CD1c-positive myeloid dendritic cell (primary cell): ENCODE measurements around the gene C1orf50.
A peak's percentile ranks its signal among the peaks of the same experiment; 100 is the strongest.
"Not testable (repeated sequence)": the region's sequence is repeated elsewhere in the genome, so short reads cannot be mapped to it uniquely, and the experiment has no call there.

ENCODE experiments used
- DNase-seq: peaks from one replicate; pipeline ENCODE4 v3.0.0-alpha.2; 2016; ENCODE audit errors: extremely low spot score

The C1orf50 gene

GRCh38 chr1:42739753-42740700 lies 27.0 kb upstream of the C1orf50 start, which contains the start of gene CLDN19:
Gene CLDN19, minus strand, starts transcription at chr1:42740236. Its CDS starts 173 bp downstream, at chr1:42740063.
- DNase-seq, result no peak

DNA sequence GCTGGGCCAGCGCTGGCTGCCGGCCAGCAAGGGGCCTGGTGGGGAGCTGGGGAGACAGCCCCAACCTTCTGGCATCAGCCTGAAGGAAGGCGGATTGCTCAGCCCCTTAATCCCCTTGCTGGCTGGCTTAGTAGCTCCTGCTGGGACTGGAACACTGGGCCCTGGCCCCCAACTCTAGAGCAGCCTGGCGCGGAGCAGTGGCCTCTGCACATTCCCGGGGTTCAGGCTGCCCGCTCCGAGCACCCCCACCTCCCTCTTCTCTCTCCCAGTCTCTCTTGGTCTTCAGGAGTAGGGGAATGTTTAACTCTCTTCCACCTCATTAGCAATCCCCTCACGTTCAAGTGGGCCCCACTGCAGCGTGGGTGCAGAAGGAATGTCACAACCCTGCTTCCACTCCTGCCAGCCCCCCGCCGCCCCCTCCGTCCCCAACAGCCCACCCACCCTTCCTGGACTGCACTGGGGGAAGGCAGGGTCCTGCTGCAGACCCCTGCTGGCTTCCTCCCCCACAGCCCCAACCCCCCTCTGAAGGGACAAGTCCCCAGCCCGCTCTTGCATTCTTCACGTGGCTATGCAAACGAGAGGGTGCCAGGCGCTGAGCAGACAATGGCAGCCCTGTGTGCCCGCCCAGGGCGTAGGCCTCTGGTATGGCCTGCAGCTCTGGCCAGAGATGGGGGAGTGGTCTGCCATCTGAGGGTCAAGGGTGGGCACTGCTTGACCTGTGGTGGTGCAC lies 26.0 kb upstream of the C1orf50 start:
- DNase-seq, result no peak

DNA sequence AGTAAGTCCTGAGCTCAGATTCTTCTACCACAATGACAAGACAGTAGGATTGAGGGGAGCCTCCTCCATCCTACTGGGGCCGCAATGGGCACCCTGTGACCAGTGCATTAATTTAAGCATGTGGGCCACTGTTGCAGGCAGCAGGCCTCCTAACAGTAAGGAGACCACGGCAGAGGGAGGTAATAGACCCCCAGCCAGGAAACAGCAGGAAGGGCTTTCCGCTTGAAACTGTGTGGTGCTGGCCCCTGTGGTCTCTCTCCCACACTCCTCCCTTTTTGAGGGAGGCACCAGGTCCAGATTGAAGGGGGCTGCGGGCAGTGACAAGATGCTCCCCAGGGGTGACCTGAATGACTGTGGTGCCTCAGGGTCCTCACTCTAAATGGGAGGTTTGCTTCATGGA lies 25.3 kb upstream of the C1orf50 start:
- no peak for DNase-seq

- DNase-seq, result no peak
Observed at GRCh38 chr1:42742141-42742540, 24.9 kb upstream of the C1orf50 start.

DNA sequence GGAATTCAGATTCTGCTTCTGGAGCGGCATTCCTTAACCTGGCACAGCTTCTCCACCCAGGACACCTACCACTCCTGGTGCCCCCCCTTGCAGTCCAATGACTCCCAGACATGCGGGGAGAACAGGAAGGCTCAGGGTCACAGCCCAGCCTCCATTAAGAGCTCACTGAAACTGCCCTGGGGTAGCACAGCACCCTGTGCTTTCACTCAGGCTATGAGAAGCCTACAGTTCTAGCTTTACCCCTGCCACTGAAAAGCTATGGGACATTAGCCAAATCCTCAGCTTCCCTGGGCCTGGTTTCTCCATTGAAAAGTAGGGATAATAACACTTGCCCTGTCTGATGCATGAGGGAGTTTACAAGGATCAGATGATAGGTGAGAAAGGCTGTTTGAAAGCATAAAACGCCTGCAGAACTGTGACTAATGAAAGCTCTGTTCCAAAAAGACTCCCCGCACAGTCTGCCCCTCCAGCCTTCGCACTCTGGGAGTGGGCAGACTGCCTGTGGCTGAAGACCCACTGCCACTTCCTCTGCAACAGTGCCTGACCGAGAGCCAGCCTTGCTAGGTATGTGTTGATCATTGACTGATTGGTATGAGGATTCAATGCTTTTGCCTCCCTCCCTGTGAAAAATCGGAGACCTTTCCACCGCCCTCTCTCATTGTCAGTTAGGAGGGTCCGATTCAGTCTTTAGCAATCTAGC lies 24.3 kb upstream of the C1orf50 start:
- DNase-seq, result no peak

GRCh38 chr1:42743317-42744147 lies 23.5 kb upstream of the C1orf50 start:
- DNase-seq, result no peak

DNA sequence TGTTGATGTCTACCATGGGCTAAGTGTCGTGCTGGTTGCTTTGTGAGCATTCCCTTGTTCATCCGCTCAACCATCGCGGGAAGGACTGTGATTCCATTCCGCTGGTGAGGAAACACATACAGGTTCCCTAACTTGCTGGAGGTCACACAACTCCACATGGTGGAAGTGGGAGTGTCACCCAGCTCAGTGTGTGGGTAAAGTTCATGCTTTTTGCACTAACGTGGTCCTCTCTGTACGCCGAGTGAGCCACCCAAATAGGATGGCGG lies 23.0 kb upstream of the C1orf50 start:
- no peak for DNase-seq

DNA sequence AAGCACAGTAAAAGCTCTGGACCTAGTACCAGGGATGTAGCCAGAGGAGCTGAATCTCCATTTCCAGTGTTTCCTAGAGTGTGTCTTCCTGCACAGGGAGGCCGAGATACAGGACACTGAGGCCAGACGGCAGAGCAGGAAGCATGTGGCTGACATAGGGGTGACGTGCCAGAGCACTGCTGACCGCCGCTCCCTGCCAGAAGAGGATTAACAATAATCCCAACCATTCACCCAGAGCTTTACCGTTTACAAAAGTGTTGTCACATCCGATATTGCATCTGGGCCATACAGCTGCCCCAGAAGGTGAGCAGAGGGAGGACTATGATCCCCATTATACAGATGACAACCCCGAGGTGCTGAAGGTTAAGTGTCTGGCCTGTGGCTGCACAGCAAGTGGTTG lies 21.2 kb upstream of the C1orf50 start:
- DNase-seq, result no peak

GRCh38 chr1:42746436-42747105 lies 20.5 kb upstream of the C1orf50 start:
- DNase-seq, result no peak

DNA sequence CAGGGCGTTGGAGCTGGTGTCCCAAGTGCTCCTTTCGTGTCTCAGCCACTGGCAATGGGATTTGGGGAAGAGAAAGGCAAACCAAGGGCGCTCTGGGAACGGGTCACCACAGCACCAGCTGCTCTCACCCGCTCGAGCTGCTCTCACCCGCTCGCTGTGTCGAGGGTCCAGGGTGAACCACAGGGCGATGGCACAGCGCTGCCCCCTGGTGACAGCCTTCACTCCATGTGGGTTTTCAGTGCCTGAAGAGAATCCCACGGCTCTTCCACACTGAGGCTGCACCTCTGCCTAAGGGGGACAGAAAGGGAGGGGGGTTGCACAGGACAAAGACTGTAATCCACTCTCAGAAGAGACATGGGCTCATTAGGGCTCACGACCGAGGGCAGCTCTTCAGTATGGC lies 19.9 kb upstream of the C1orf50 start:
- peak; percentile 31 for DNase-seq

GRCh38 chr1:42748021-42748420 lies 19.0 kb upstream of the C1orf50 start:
- no peak for DNase-seq

DNA sequence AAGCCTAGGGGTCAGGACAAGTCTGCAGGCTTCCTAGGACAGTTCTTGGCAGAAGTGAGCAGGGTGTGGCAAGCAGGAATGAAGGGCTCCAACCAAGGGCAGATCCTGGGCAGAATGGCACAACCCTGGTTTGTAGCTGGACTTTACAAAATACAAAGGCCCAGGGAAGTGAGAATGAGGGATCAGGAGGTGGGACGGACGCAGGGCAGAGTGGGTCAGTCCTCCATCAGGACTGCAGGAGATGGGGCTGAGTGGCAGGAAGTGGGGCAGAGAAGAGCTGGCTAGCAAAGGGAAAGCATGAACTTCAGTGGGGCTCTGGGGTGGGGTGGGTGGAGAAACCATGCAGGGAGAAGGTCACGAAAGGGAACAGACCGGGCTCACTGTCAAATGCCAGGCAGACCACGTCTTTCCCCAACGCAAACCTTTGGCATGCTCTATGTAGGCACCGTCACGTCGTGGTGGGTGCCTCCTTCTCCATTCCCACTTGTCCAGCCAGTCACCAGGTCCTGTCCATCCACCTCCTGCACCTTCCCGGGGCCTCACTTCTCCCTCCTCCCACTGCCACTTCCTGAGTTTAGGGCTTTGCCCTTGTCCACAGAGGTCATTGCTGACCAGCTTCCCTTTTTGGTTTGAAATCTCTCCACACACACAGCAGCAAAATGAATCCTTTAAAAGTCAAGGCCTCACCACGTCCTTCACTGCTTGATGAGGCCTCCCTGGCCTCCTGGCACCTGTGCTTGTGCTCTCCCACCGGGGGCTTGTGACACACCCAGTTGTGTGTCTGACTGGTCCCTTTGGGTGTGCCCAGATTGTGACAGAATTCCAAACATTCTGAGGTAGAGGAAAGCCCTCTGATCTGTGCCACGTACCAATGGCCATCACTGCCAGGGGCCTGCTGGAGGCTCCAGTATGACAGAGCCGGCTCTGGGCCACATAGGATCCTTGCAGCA lies 18.3 kb upstream of the C1orf50 start:
- peak; percentile 77 for DNase-seq

DNA sequence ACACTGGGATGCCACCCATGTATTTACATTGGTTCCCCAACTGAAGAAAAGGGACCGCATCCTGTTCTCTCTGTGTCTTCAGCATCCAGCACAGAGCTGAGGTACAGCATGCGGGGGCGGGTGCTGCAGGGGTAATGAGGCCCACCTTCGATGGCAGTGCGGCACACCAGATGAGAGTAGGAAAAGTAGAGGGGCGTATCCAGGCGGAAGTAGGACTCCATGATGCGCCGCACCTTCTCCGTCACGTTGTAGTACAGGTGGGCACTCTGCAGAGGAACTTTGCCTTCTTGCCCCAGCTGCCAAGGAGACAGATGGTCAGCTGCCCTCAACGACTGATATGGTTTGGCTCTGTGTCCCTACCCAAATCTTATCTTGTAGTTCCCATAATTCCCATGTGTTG lies 17.0 kb upstream of the C1orf50 start:
- no peak for DNase-seq

DNA sequence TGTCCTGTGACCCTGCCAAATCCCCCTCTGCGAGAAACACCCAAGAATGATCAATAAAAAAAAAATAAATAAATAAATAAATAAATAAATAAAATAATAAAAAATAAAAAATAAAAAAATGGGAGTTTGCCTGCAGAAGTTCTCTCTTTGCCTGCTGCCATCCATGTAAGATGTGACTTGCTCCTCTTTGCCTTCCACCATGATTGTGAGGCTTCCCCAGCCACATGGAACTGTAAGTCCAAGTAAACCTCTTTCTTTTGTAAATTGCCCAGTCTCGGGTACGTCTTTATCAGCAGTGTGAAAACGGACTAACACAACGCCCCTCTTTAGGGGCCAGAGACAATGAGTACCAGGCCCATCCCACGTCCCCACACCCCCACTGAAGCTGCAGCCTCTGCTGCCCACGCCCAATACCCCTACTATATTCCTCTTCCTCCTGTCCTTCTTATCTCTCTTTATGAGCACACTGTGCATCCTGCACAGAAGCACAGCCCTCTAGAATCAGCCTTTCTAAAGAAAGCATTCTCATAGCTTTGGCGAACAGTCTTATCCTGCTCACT lies 15.5 kb upstream of the C1orf50 start:
- not testable (repeated sequence) for DNase-seq

GRCh38 chr1:42752284-42752683 lies 14.8 kb upstream of the C1orf50 start:
- DNase-seq, result no peak

DNA sequence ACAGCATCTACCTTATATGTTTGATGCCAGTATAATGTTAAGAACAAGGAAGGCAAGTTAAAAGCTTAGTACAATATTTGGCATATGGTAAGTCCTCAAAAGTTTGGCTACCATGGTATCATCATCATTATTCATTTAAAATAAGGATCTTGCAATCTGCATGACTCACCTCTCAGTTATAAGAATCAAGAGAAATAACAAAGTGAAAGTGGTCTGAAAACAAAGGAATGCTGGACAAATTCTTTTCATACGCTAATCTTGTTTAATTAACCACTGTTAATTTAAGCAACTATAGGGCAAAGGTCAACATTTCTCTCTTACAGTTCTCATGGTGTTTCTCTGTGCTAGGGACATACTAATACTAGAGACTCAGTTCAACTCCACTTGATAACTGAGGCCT lies 14.0 kb upstream of the C1orf50 start:
- DNase-seq, result no peak

GRCh38 chr1:42756956-42757891 lies 9.8 kb upstream of the C1orf50 start:
- peak; percentile 67 for DNase-seq

- no peak for DNase-seq
Observed at GRCh38 chr1:42757892-42758275, 9.2 kb upstream of the C1orf50 start.
